Vagina (tissue), 2 donors: ENCODE results near the gene IPO4. TPM values are rescaled to one million over a fixed set of nuclear protein-coding genes. Genes with fewer than 3 reads are reported as not detected.
A peak's percentile ranks its signal among the peaks of the same experiment; 100 is the strongest.

Source experiments
- DNase-seq, 2 donors: peaks; one replicate each; pipeline ENCODE4 v3.0.0-alpha.2; 2017; ENCODE audit errors: extremely low spot score in 2 of 2
- H3K27ac ChIP-seq: fragments of 200-600 bp; sonication (generic); one replicate; pipeline ENCODE4 v1.5.1; 2019
- H3K27me3 ChIP-seq: fragments of 200-600 bp; sonication (generic); one replicate; pipeline ENCODE4 v1.5.1; 2019
- H3K36me3 ChIP-seq, 2 donors: fragments of 200-600 bp; sonication (generic); one replicate each; pipeline ENCODE4 v1.5.1; 2017 to 2019
- H3K4me1 ChIP-seq: fragments of 200-600 bp; sonication (generic); one replicate; pipeline ENCODE4 v1.5.1; 2019
- H3K4me3 ChIP-seq, 2 donors: fragments of 200-600 bp; sonication (generic); 1 replicate in 1 of 2; 2 replicates in 1 of 2; pipeline ENCODE4 v1.5.1; 2016 to 2019
- H3K9me3 ChIP-seq: fragments of 200-600 bp; sonication (generic); one replicate; pipeline ENCODE4 v1.5.1; 2019
- CTCF ChIP-seq, 3 experiments: fragments of 450-650 bp in 2 of 3; fragments of 200-600 bp in 1 of 3; sonication (generic) in 1 of 3; IDR thresholded peaks; one replicate each; pipeline ENCODE4 v1.5.1; 2017 to 2019; ENCODE audit warnings: antibody characterized with exemption in 3 of 3, mild to moderate bottlenecking in 2 of 3, moderate library complexity in 2 of 3
- POLR2A ChIP-seq, 2 donors: fragments of 450-650 bp; IDR thresholded peaks; one replicate each; pipeline ENCODE4 v1.6.1; 2017; ENCODE audit warnings: antibody characterized with exemption in 2 of 2, mild to moderate bottlenecking in 2 of 2, moderate library complexity in 2 of 2
- POLR2AphosphoS5 ChIP-seq, 2 donors: sonication (generic); formaldehyde crosslinking; IDR thresholded peaks; one replicate each; pipeline ENCODE4 v1.9.0; 2017; ENCODE audit warnings: antibody characterized with exemption in 2 of 2, mild to moderate bottlenecking in 2 of 2, low read depth in 1 of 2; ENCODE audit not compliant: insufficient read depth in 1 of 2
- intact Hi-C: fragments of 100-400 bp; cut with DNase I; formaldehyde crosslinking; loops from one replicate; pipeline ENCODE4 v1.15.1; 2023
- total RNA-seq: library from RNA; depleted of rRNA; stranded (reverse); fragments of >200 nt; gene quantifications from one replicate; pipeline ENCODE4 v1.2.3, GENCODE V29; 2016

IPO4 gene
- total RNA-seq, 1 donor from 2014 or later = 28.5 TPM

- TF ChIP-seq POLR2A (IDR thresholded peaks at IDR 0.05) (no peak), CTCF (IDR thresholded peaks at IDR 0.05) (no peak), POLR2AphosphoS5 (IDR thresholded peaks at IDR 0.05; ENCODE audit: insufficient read depth in 1 of 2, low read depth in 1 of 2) (no peak)
- H3K27ac ChIP-seq = no peak overlapping the region
- intact Hi-C loops = no loop called here
- H3K9me3 ChIP-seq = no peaks in the 10 kb centered on the region
- no peak for DNase-seq
- H3K4me3 ChIP-seq = no peak overlapping the region
- H3K27me3 ChIP-seq = no peaks in the 10 kb centered on the region
- peaks cover 56% of the 10 kb centered on the region for H3K4me1 ChIP-seq
- H3K36me3 ChIP-seq = peaks cover 0 to 52% of the 10 kb centered on the region in 2 donors
Observed at GRCh38 chr14:24235804-24236688, 47.4 kb upstream of the IPO4 start.

- intact Hi-C loops = no loop called here
- TF ChIP-seq POLR2AphosphoS5 (IDR thresholded peaks at IDR 0.05; ENCODE audit: insufficient read depth in 1 of 2, low read depth in 1 of 2) = no peak
- TF ChIP-seq POLR2A (IDR thresholded peaks at IDR 0.05) = no peak
- Histone ChIP-seq H3K27ac (no peak overlapping the region), H3K4me1 (peaks cover 46% of the 10 kb centered on the region), H3K9me3 (no peaks in the 10 kb centered on the region), H3K27me3 (no peaks in the 10 kb centered on the region), H3K36me3 (peaks cover 0 to 35% of the 10 kb centered on the region in 2 donors), H3K4me3 (no peak overlapping the region)
- DNase-seq = no peak
Observed at GRCh38 chr14:24234095-24235005, 45.7 kb upstream of the IPO4 start.

GRCh38 chr14:24233538-24233866 lies 44.9 kb upstream of the IPO4 start:
- TF ChIP-seq CTCF (IDR thresholded peaks at IDR 0.05) (no peak), POLR2AphosphoS5 (IDR thresholded peaks at IDR 0.05; ENCODE audit: insufficient read depth in 1 of 2, low read depth in 1 of 2) (no peak), POLR2A (IDR thresholded peaks at IDR 0.05) (no peak)
- H3K9me3 ChIP-seq = no peaks in the 10 kb centered on the region

GRCh38 chr14:24232645-24233537 lies 44.3 kb upstream of the IPO4 start, which contains the start of gene GMPR2:
TSS of gene GMPR2 (plus strand) at chr14:24232929. CDS start at chr14:24233254, 325 bp downstream.
- peak within 1 kb of the TSS; percentile 82 for H3K27ac ChIP-seq
- TF ChIP-seq POLR2AphosphoS5 (IDR thresholded peaks at IDR 0.05; ENCODE audit: insufficient read depth in 1 of 2, low read depth in 1 of 2) (peak; percentile 6 to 87), POLR2A (IDR thresholded peaks at IDR 0.05) (no peak)

More at GRCh38 chr14:24233538-24233866, 44.9 kb upstream of the IPO4 start:
- peaks cover 0 to 27% of the 10 kb centered on the region in 2 donors for H3K36me3 ChIP-seq
- DNase-seq = no peak
- H3K4me1 ChIP-seq = peaks cover 38% of the 10 kb centered on the region
- H3K4me3 ChIP-seq = peak overlapping the region; percentile 68 to 76
- H3K27me3 ChIP-seq = no peaks in the 10 kb centered on the region
- intact Hi-C loops = no loop called here
- peak overlapping the region; percentile 82 for H3K27ac ChIP-seq

GRCh38 chr14:24232121-24232644 lies 43.6 kb upstream of the IPO4 start, which contains the start of gene NEDD8:
TSS of gene NEDD8 (minus strand) at chr14:24232367. CDS start at chr14:24232267, 100 bp downstream.
- Histone ChIP-seq H3K27ac (peak within 1 kb of the TSS; percentile 82), H3K4me1 (peaks cover 34% of the 10 kb centered on the region), H3K9me3 (no peaks in the 10 kb centered on the region), H3K36me3 (peaks cover 0 to 18% of the 10 kb centered on the region in 2 donors), H3K27me3 (no peaks in the 10 kb centered on the region), H3K4me3 (peak within 1 kb of the TSS; percentile 68 to 76)
- intact Hi-C loops = no loop called here
- TF ChIP-seq POLR2AphosphoS5 (IDR thresholded peaks at IDR 0.05; ENCODE audit: insufficient read depth in 1 of 2, low read depth in 1 of 2) (peak; percentile 81), CTCF (IDR thresholded peaks at IDR 0.05) (no peak), POLR2A (IDR thresholded peaks at IDR 0.05) (peak in 1 of 2 donors; percentile 47)
- peak in 1 of 2 donors; percentile 98 for DNase-seq

More at GRCh38 chr14:24232645-24233537, 44.3 kb upstream of the IPO4 start, which contains the start of gene GMPR2:
- H3K4me1 ChIP-seq = peaks cover 34% of the 10 kb centered on the region
- H3K4me3 ChIP-seq = peak within 1 kb of the TSS; percentile 68 to 76
- no peaks in the 10 kb centered on the region for H3K27me3 ChIP-seq
- DNase-seq = no peak
- peaks cover 0 to 24% of the 10 kb centered on the region in 2 donors for H3K36me3 ChIP-seq
- H3K9me3 ChIP-seq = no peaks in the 10 kb centered on the region
- intact Hi-C loops = no loop called here
